Measurements from ENCODE around the gene PAQR4.
A peak's percentile ranks its signal among the peaks of the same experiment; 100 is the strongest.

Gene PAQR4

GRCh38 chr16:2979669-2980226, 10.6 kb downstream of the PAQR4 start:
- peak overlapping the region; percentile 83 to 94 for H3K27ac Mint-ChIP-seq
- DNase-seq = peak in 1 of 2 donors; percentile 41
- peak overlapping the region; percentile 92 to 95 for H3K4me3 Mint-ChIP-seq
- ATAC-seq = peak; percentile 35
- peaks cover 19% of the 10 kb centered on the region for H3K27me3 Mint-ChIP-seq
- peaks cover 55% of the 10 kb centered on the region for H3K4me1 Mint-ChIP-seq
- no peaks in the 10 kb centered on the region for H3K9me3 Mint-ChIP-seq

GRCh38 chr16:2980227-2981176, 11.4 kb downstream of the PAQR4 start, which contains the start of gene PKMYT1:
TSS of gene PKMYT1 (minus strand) at chr16:2980446. CDS start at chr16:2979657, 789 bp downstream.
- H3K9me3 Mint-ChIP-seq = no peaks in the 10 kb centered on the region
- peak within 1 kb of the TSS; percentile 86 to 94 for H3K27ac Mint-ChIP-seq
- DNase-seq (peak; percentile 95 to 98), ATAC-seq (peak; percentile 88)
- H3K4me1 Mint-ChIP-seq = peaks cover 55% of the 10 kb centered on the region
- H3K4me3 Mint-ChIP-seq = peak within 1 kb of the TSS; percentile 92 to 95
- peaks cover 19% of the 10 kb centered on the region for H3K27me3 Mint-ChIP-seq

GRCh38 chr16:2981177-2981898, 12.2 kb downstream of the PAQR4 start:
- DNase-seq (no peak), ATAC-seq (no peak)
- H3K9me3 Mint-ChIP-seq = no peaks in the 10 kb centered on the region
- peaks cover 53% of the 10 kb centered on the region for H3K4me1 Mint-ChIP-seq
- H3K27me3 Mint-ChIP-seq = peaks cover 22% of the 10 kb centered on the region
- peak overlapping the region; percentile 86 to 93 for H3K27ac Mint-ChIP-seq
- peak overlapping the region; percentile 92 to 95 for H3K4me3 Mint-ChIP-seq

- peak overlapping the region; percentile 75 to 95 for H3K4me3 Mint-ChIP-seq
- H3K27ac Mint-ChIP-seq = peak overlapping the region; percentile 0 to 92
- H3K4me1 Mint-ChIP-seq = peaks cover 48% of the 10 kb centered on the region
- peaks cover 27% of the 10 kb centered on the region for H3K27me3 Mint-ChIP-seq
- DNase-seq (no peak), ATAC-seq (no peak)
- no peaks in the 10 kb centered on the region for H3K9me3 Mint-ChIP-seq
These were observed 12.7 kb downstream of the PAQR4 start for GRCh38 chr16:2981899-2982250.

- Mint-ChIP-seq H3K27me3 (peaks cover 28% of the 10 kb centered on the region), H3K9me3 (no peaks in the 10 kb centered on the region), H3K4me1 (peaks cover 43% of the 10 kb centered on the region), H3K27ac (peak overlapping the region in 1 of 2 donors; percentile 82), H3K4me3 (peak overlapping the region in 1 of 2 donors; percentile 24)
- no peak for DNase-seq
- no peak for ATAC-seq
These were observed 13.3 kb downstream of the PAQR4 start for GRCh38 chr16:2982402-2982801.

GRCh38 chr16:2983706-2984136, 14.6 kb downstream of the PAQR4 start:
- Mint-ChIP-seq H3K27ac (no peak overlapping the region), H3K4me1 (peaks cover 34% of the 10 kb centered on the region), H3K9me3 (no peaks in the 10 kb centered on the region), H3K27me3 (peaks cover 28% of the 10 kb centered on the region), H3K4me3 (peak overlapping the region; percentile 49 to 59)
- ATAC-seq = peak; percentile 54
- DNase-seq = peak; percentile 57 to 67

- Mint-ChIP-seq H3K27me3 (peaks cover 41% of the 10 kb centered on the region), H3K4me1 (peaks cover 27% of the 10 kb centered on the region), H3K9me3 (no peaks in the 10 kb centered on the region), H3K4me3 (no peak overlapping the region), H3K27ac (no peak overlapping the region)
- DNase-seq (no peak), ATAC-seq (no peak)
These were observed 16.3 kb downstream of the PAQR4 start for GRCh38 chr16:2985462-2985861.

GRCh38 chr16:2985893-2986355, 16.8 kb downstream of the PAQR4 start:
- DNase-seq (no peak), ATAC-seq (no peak)
- Mint-ChIP-seq H3K4me1 (peaks cover 24% of the 10 kb centered on the region), H3K27ac (no peak overlapping the region), H3K27me3 (peaks cover 41% of the 10 kb centered on the region), H3K9me3 (no peaks in the 10 kb centered on the region), H3K4me3 (no peak overlapping the region)

GRCh38 chr16:2986623-2987188, 17.6 kb downstream of the PAQR4 start:
- Mint-ChIP-seq H3K9me3 (no peaks in the 10 kb centered on the region), H3K4me3 (no peak overlapping the region), H3K4me1 (peaks cover 17% of the 10 kb centered on the region), H3K27me3 (peaks cover 41% of the 10 kb centered on the region), H3K27ac (peak overlapping the region in 1 of 2 donors; percentile 68)
- ATAC-seq = no peak
- DNase-seq = no peak

- H3K27me3 Mint-ChIP-seq = peaks cover 37% of the 10 kb centered on the region
- no peak overlapping the region for H3K27ac Mint-ChIP-seq
- no peaks in the 10 kb centered on the region for H3K9me3 Mint-ChIP-seq
- ATAC-seq = no peak
- H3K4me3 Mint-ChIP-seq = no peak overlapping the region
- H3K4me1 Mint-ChIP-seq = peaks cover 11% of the 10 kb centered on the region
- DNase-seq = no peak
These were observed 18.1 kb downstream of the PAQR4 start for GRCh38 chr16:2987286-2987685.

- ATAC-seq = no peak
- peaks cover 7% of the 10 kb centered on the region for H3K4me1 Mint-ChIP-seq
- H3K27ac Mint-ChIP-seq = no peak overlapping the region
These were observed 18.7 kb downstream of the PAQR4 start for GRCh38 chr16:2987833-2988232.

GRCh38 chr16:2988590-2989099, 19.5 kb downstream of the PAQR4 start:
- Mint-ChIP-seq H3K4me1 (peaks cover 4% of the 10 kb centered on the region), H3K4me3 (no peak overlapping the region), H3K27me3 (peaks cover 26% of the 10 kb centered on the region), H3K9me3 (no peaks in the 10 kb centered on the region), H3K27ac (no peak overlapping the region)
- DNase-seq (no peak), ATAC-seq (no peak)

More at GRCh38 chr16:2987833-2988232, 18.7 kb downstream of the PAQR4 start:
- Mint-ChIP-seq H3K4me3 (no peak overlapping the region), H3K9me3 (no peaks in the 10 kb centered on the region), H3K27me3 (peaks cover 31% of the 10 kb centered on the region)
- DNase-seq = no peak

GRCh38 chr16:2990891-2991290, 21.7 kb downstream of the PAQR4 start:
- Mint-ChIP-seq H3K27me3 (peaks cover 22% of the 10 kb centered on the region), H3K4me3 (no peak overlapping the region), H3K27ac (no peak overlapping the region), H3K9me3 (no peaks in the 10 kb centered on the region), H3K4me1 (no peaks in the 10 kb centered on the region)
- ATAC-seq (no peak), DNase-seq (no peak)

- H3K27ac Mint-ChIP-seq = no peak overlapping the region
- H3K27me3 Mint-ChIP-seq = peaks cover 15% of the 10 kb centered on the region
- H3K9me3 Mint-ChIP-seq = no peaks in the 10 kb centered on the region
- H3K4me3 Mint-ChIP-seq = no peak overlapping the region
- no peak for DNase-seq
- no peaks in the 10 kb centered on the region for H3K4me1 Mint-ChIP-seq
- ATAC-seq = no peak
These were observed 22.6 kb downstream of the PAQR4 start for GRCh38 chr16:2991566-2992261.

Measured in stimulated activated naive CD8-positive, alpha-beta T cell treated with anti-CD3 and anti-CD28 coated beads, Interleukin-15, amount 100 ng/mL, for 72 hours (primary cell).